Neuronal stem cell (in vitro differentiated cells): Measurements from ENCODE around the gene CHN1.

Experiments used
- DNase-seq: peaks from one replicate; pipeline ENCODE4 v3.0.0-alpha.2; 2013; ENCODE audit warnings: low spot score
- H2AFZ ChIP-seq: one replicate; pipeline ENCODE4 v1.6.1; 2013; ENCODE audit warnings: mild to moderate bottlenecking, low read length, inconsistent platforms
- H2AK5ac ChIP-seq: 2 replicates; pipeline ENCODE4 v1.6.1; 2013; ENCODE audit warnings: low read depth, mild to moderate bottlenecking, inconsistent platforms, low read length, moderate library complexity, mixed read lengths
- H2BK120ac ChIP-seq: 2 replicates; pipeline ENCODE4 v1.6.1; 2013; ENCODE audit warnings: low read depth, mild to moderate bottlenecking, inconsistent platforms, low read length, moderate library complexity, mixed read lengths
- H2BK12ac ChIP-seq: one replicate; pipeline ENCODE4 v1.6.1; 2013; ENCODE audit warnings: low read length, inconsistent platforms
- H2BK15ac ChIP-seq: 2 replicates; pipeline ENCODE4 v1.6.1; 2013; ENCODE audit warnings: mild to moderate bottlenecking, low read length, inconsistent platforms, mixed read lengths
- H2BK5ac ChIP-seq: one replicate; pipeline ENCODE4 v1.6.1; 2013; ENCODE audit warnings: inconsistent platforms, mild to moderate bottlenecking, low read length, moderate library complexity
- H3K14ac ChIP-seq: one replicate; pipeline ENCODE4 v1.6.1; 2013; ENCODE audit warnings: low read length, inconsistent platforms
- H3K18ac ChIP-seq: 2 replicates; pipeline ENCODE4 v1.6.1; 2013; ENCODE audit warnings: low read length, inconsistent platforms
- H3K23ac ChIP-seq: 2 replicates; pipeline ENCODE4 v1.6.1; 2013; ENCODE audit warnings: low read depth, mild to moderate bottlenecking, mixed read lengths, low read length, inconsistent platforms; ENCODE audit not compliant: poor library complexity
- H3K27ac ChIP-seq: replicated peaks from 3 replicates; pipeline ENCODE4 v1.5.1; 2013; ENCODE audit warnings: low read length, inconsistent platforms
- H3K27me3 ChIP-seq, 3 experiments: 2 replicates each; pipeline ENCODE4 v1.6.1; 2013; ENCODE audit warnings: low read length in 3 of 3, mild to moderate bottlenecking in 2 of 3, inconsistent platforms in 1 of 3, low read depth in 1 of 3, mixed read lengths in 1 of 3, moderate library complexity in 1 of 3; ENCODE audit not compliant: control insufficient read depth in 3 of 3, insufficient read depth in 3 of 3
- H3K36me3 ChIP-seq, 2 donors: replicated peaks in 1 of 2; 2 replicates each; pipeline ENCODE4 v1.6.1; 2013; ENCODE audit warnings: low read length in 2 of 2; ENCODE audit not compliant: control insufficient read depth in 2 of 2, insufficient read depth in 2 of 2
- H3K4ac ChIP-seq: 2 replicates; pipeline ENCODE4 v1.6.1; 2013; ENCODE audit warnings: inconsistent platforms, mild to moderate bottlenecking, low read length, moderate library complexity
- H3K4me1 ChIP-seq, 2 donors: 1 replicate in 1 of 2; 2 replicates in 1 of 2; pipeline ENCODE4 v1.6.1; 2013; ENCODE audit warnings: low read length in 2 of 2, low read depth in 1 of 2; ENCODE audit not compliant: control insufficient read depth in 2 of 2, insufficient read depth in 1 of 2
- H3K4me2 ChIP-seq: one replicate; pipeline ENCODE4 v1.6.1; 2013; ENCODE audit warnings: mild to moderate bottlenecking, low read length, inconsistent platforms; ENCODE audit not compliant: insufficient read depth, poor library complexity, severe bottlenecking
- H3K4me3 ChIP-seq, 2 donors: 2 replicates each; pipeline ENCODE4 v1.5.1; 2013; ENCODE audit warnings: low read length in 2 of 2, mild to moderate bottlenecking in 2 of 2, inconsistent platforms in 1 of 2, moderate library complexity in 1 of 2
- H3K79me1 ChIP-seq: one replicate; pipeline ENCODE4 v1.6.1; 2013; ENCODE audit warnings: low read depth, mild to moderate bottlenecking, inconsistent platforms, low read length, moderate library complexity
- H3K9ac ChIP-seq: one replicate; pipeline ENCODE4 v1.6.1; 2013; ENCODE audit warnings: mild to moderate bottlenecking, low read depth, low read length, inconsistent platforms; ENCODE audit not compliant: poor library complexity
- H3K9me3 ChIP-seq, 2 donors: replicated peaks in 1 of 2; 2 replicates each; pipeline versions ENCODE3 to v1.6.1; 2013; ENCODE audit warnings: low read length in 2 of 2, mild to moderate bottlenecking in 2 of 2, inconsistent platforms in 1 of 2, low read depth in 1 of 2, mixed read lengths in 1 of 2, moderate library complexity in 1 of 2; ENCODE audit not compliant: control insufficient read depth in 2 of 2, insufficient read depth in 1 of 2
- H4K8ac ChIP-seq: one replicate; pipeline ENCODE4 v1.6.1; 2013; ENCODE audit warnings: low read depth, mild to moderate bottlenecking, inconsistent platforms, low read length, moderate library complexity
- H4K91ac ChIP-seq: one replicate; pipeline ENCODE4 v1.6.1; 2013; ENCODE audit warnings: low read length, low read depth, mild to moderate bottlenecking, inconsistent platforms; ENCODE audit not compliant: poor library complexity
- WGBS, 2 donors: extraction: QIAGEN DNeasy Blood & Tissue Kit; methylation state at CpG; one replicate each; pipeline ENCODE4 v1.1.7; 2013; ENCODE audit warnings: missing lambda C conversion rate in 2 of 2, mixed read lengths in 1 of 2; ENCODE audit not compliant: insufficient read length in 2 of 2, insufficient replicate concordance in 1 of 2; ENCODE audit errors: extremely low coverage in 2 of 2; 5-methylcytosine and 5-hydroxymethylcytosine counted together

Gene CHN1

DNA sequence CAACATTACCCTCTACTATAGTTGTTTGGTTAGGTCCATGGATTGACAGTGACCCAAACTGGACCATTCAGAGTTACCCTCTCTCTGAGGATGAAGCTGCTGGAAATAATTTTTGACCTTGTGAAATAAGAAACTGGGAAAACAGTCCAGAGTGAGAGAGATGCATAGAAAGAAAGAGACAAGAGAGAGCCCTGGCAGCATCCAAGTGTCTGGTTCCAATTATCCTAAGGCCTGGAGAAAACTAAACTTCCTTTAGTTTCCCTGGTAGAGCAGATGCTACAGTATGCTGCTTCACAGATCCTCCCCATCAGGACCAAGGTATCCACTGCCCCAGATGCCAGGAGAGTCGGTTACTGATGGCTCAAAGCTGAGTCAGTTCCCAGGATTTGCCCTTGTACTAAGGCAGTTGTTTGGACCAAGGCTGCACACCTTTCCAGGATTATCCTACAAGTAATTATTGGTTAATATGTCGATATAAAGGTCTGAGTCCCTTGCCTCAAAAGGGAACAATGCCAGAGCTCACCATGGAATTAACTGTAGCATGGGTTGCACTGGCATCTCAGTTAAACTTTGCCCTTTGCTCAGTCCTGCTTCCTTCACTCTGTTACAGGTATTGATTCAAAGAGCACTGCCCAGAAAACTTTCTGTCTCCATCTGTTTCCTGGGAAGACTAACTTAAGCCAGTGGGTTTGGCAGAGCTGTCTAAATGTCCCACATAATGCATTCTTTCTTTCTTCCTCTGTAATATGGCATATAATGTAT lies 14.6 kb upstream of the CHN1 start:
- H4K91ac ChIP-seq: no peak overlapping the region
- no peak overlapping the region for H4K8ac ChIP-seq
- WGBS, 2 donors: no CpG with 5 or more reads among the region's 2 CpGs

DNA sequence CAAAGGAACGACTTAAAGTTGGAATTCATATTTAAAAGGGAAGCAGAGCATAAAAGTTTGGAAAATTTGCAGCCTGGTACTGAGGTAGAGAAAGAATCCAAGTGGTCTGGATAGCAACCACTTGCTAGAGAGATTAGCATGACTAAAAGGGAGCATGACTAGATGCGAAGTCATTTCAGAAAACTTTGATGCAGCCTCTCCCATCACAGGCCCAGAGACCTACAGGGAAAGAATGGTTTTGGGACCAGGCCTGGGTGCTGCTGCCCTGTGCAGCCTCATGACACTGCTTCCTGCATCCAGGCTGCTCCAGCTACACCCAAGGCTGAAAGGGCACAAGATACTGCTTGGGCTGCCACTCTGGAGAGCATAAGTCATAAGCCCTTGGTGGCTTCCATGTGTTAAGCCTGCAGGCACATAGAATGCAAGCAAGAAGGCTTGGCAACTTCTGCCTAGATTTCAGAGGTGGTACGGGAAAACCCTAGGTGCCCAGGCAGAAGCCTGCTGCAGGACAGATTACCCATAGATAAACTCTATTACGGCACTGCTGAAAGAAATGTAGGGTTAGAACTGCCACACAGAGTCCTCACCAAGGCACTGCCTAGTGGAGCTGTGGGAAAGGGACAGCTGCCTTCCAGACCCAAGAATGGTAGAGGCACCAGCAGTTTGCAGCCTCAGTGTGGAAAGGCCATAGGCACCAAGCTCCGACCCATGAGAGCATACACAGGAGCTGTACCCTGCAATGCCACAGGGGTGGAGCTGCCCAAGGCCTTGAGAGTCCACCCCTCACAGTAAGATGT lies 12.6 kb upstream of the CHN1 start:
- DNase-seq: no peak
- H3K4me1 ChIP-seq: no peaks in the 10 kb centered on the region

More for the DNA sequence above, 14.6 kb upstream of the CHN1 start:
- Histone ChIP-seq H2AFZ (no peak overlapping the region), H3K27me3 (peaks cover 0 to 1% (median 0%) of the 10 kb centered on the region in 3 experiments), H3K9ac (no peak overlapping the region), H3K4me1 (no peaks in the 10 kb centered on the region), H3K36me3 (no peaks in the 10 kb centered on the region), H3K4ac (no peak overlapping the region), H2BK12ac (no peak overlapping the region), H2BK5ac (no peak overlapping the region), H2BK15ac (no peak overlapping the region), H3K14ac (no peak overlapping the region), H3K4me2 (no peak overlapping the region), H3K27ac (no peak overlapping the region), H2AK5ac (no peak overlapping the region), H3K23ac (no peak overlapping the region), H3K4me3 (no peak overlapping the region), H3K9me3 (peaks cover 0 to 2% of the 10 kb centered on the region in 2 donors), H3K18ac (no peak overlapping the region), H3K79me1 (no peaks in the 10 kb centered on the region), H2BK120ac (no peak overlapping the region)
- DNase-seq: no peak

DNA sequence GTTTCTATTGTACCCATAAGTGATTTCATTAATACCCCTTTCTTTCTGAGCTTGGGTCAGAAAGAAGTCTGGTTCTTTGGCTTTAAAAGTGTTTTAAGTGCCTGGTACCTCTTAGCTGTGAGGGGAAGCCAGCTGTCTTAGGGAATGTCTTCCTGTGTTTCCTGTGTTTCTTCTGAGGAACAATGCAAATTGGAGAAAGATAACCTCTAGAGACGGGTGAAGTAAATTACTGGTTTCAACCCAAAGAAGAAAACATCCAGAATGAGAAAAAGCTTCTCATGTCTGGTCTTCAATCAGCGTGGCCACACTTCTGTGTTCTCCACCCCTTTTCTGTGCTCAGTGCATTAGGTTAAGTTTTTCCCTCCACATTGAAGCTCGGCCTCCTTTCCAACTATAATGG lies 10.2 kb upstream of the CHN1 start:
- Histone ChIP-seq H3K4me3 (no peak overlapping the region), H3K23ac (no peak overlapping the region), H3K4ac (no peak overlapping the region), H2AK5ac (no peak overlapping the region), H4K8ac (no peak overlapping the region), H2BK5ac (no peak overlapping the region), H3K36me3 (no peaks in the 10 kb centered on the region), H4K91ac (no peak overlapping the region), H3K4me1 (no peaks in the 10 kb centered on the region), H3K27ac (no peak overlapping the region), H2BK15ac (no peak overlapping the region), H2AFZ (no peak overlapping the region), H2BK120ac (no peak overlapping the region), H3K27me3 (no peaks in the 10 kb centered on the region), H2BK12ac (no peak overlapping the region), H3K4me2 (no peak overlapping the region), H3K9ac (no peak overlapping the region), H3K14ac (no peak overlapping the region), H3K9me3 (peaks cover 0 to 2% of the 10 kb centered on the region in 2 donors), H3K18ac (no peak overlapping the region), H3K79me1 (no peaks in the 10 kb centered on the region)
- no CpG with 5 or more reads among the region's 3 CpGs for WGBS, 2 donors
- no peak for DNase-seq

More for the DNA sequence above, 12.6 kb upstream of the CHN1 start:
- H3K4ac ChIP-seq: no peak overlapping the region
- peak overlapping the region in 1 of 2 donors; percentile 18 for H3K4me3 ChIP-seq
- H2BK15ac ChIP-seq: no peak overlapping the region
- no peak overlapping the region for H2AFZ ChIP-seq
- no peak overlapping the region for H3K9ac ChIP-seq
- peak overlapping the region; percentile 15 for H2AK5ac ChIP-seq
- WGBS, 2 donors: no CpG with 5 or more reads among the region's 5 CpGs
- H3K4me2 ChIP-seq: no peak overlapping the region
- peak overlapping the region; percentile 11 for H3K18ac ChIP-seq
- H3K23ac ChIP-seq: no peak overlapping the region
- no peak overlapping the region for H3K14ac ChIP-seq
- H3K27ac ChIP-seq: no peak overlapping the region
- H3K9me3 ChIP-seq: peaks cover 0 to 2% of the 10 kb centered on the region in 2 donors
- H3K36me3 ChIP-seq: no peaks in the 10 kb centered on the region
- H3K79me1 ChIP-seq: no peaks in the 10 kb centered on the region
- peaks cover 0 to 1% (median 0%) of the 10 kb centered on the region in 3 experiments for H3K27me3 ChIP-seq
- no peak overlapping the region for H4K91ac ChIP-seq
- no peak overlapping the region for H2BK5ac ChIP-seq
- H2BK12ac ChIP-seq: no peak overlapping the region
- H4K8ac ChIP-seq: no peak overlapping the region
- no peak overlapping the region for H2BK120ac ChIP-seq

DNA sequence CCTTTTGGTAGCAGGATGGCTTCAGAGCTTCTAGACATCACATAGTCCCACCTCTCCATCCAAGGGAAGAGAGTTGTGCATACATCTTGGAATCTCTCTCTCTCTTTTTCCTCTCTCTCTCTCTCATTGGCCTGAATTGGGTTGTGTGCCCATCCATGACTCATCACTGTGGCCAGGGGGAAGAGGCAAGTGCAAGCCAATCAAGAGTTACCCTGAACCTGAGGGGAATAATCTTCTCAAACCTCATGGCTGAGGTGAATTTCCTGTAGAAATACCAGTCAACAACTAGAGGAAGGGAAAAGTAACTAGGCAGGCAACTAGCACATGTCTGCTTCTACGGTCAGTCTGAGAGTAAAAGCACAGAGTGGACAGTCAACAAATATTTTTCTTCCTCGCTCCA lies 7.3 kb upstream of the CHN1 start:
- Histone ChIP-seq H2BK120ac (no peak overlapping the region), H3K14ac (no peak overlapping the region), H3K18ac (no peak overlapping the region), H3K79me1 (no peaks in the 10 kb centered on the region), H2AFZ (no peak overlapping the region), H3K27me3 (no peaks in the 10 kb centered on the region), H3K23ac (no peak overlapping the region), H3K4me2 (no peak overlapping the region), H4K91ac (no peak overlapping the region), H3K27ac (no peak overlapping the region), H3K9me3 (no peaks in the 10 kb centered on the region), H3K4me1 (peaks cover 3 to 7% of the 10 kb centered on the region in 2 donors), H3K9ac (no peak overlapping the region), H3K4me3 (no peak overlapping the region), H3K4ac (no peak overlapping the region), H3K36me3 (no peaks in the 10 kb centered on the region), H2AK5ac (no peak overlapping the region), H4K8ac (no peak overlapping the region), H2BK5ac (no peak overlapping the region), H2BK12ac (no peak overlapping the region), H2BK15ac (no peak overlapping the region)
- WGBS, 2 donors: no CpG with 5 or more reads among the region's 2 CpGs
- DNase-seq: no peak
